ENCODE data around the gene TMPRSS11B. TPM values are rescaled to one million over a fixed set of nuclear protein-coding genes. Genes with fewer than 3 reads are reported as not detected.
"Not testable (repeated sequence)": the region's sequence is repeated elsewhere in the genome, so short reads cannot be mapped to it uniquely, and the experiment has no call there.

The TMPRSS11B gene
- not detected for total RNA-seq
- long read RNA-seq: 0 reads

- intact Hi-C loops (cut with DNase I): no loop called here
- ATAC-seq (ENCODE audit: poor library complexity): no peak
- DNase-seq: no peak
Observed at GRCh38 chr4:68245594-68245993, at the start of gene TMPRSS11B. TMPRSS11B (minus strand) TSS chr4:68245694; CDS start chr4:68245558, 136 bp downstream.

- no peak for DNase-seq
- no peak for ATAC-seq (ENCODE audit: poor library complexity)
- intact Hi-C loops (cut with DNase I): no loop called here
Observed at GRCh38 chr4:68291256-68291655, 45.8 kb upstream of the TMPRSS11B start.

- no peak for DNase-seq
- ATAC-seq (ENCODE audit: poor library complexity): no peak
- intact Hi-C loops (cut with DNase I): no loop called here
Observed at GRCh38 chr4:68288393-68288740, 42.9 kb upstream of the TMPRSS11B start.

- ATAC-seq (ENCODE audit: poor library complexity) (no peak), DNase-seq (no peak)
- intact Hi-C loops (cut with DNase I): no loop called here
Observed at GRCh38 chr4:68287704-68288392, 42.4 kb upstream of the TMPRSS11B start.

- ATAC-seq (ENCODE audit: poor library complexity) (no peak), DNase-seq (no peak)
- intact Hi-C loops (cut with DNase I): no loop called here
Observed at GRCh38 chr4:68283714-68284113, 38.2 kb upstream of the TMPRSS11B start.

- intact Hi-C loops (cut with DNase I): no loop called here
- no peak for DNase-seq
- ATAC-seq (ENCODE audit: poor library complexity): no peak
Observed at GRCh38 chr4:68283095-68283494, 37.6 kb upstream of the TMPRSS11B start.

- intact Hi-C loops (cut with DNase I); ATAC-seq (ENCODE audit: poor library complexity); DNase-seq: not testable (repeated sequence)
Observed at GRCh38 chr4:68281796-68282740, 36.6 kb upstream of the TMPRSS11B start.

- intact Hi-C loops (cut with DNase I): no loop called here
- no peak for ATAC-seq (ENCODE audit: poor library complexity)
- DNase-seq: no peak
Observed at GRCh38 chr4:68278029-68278428, 32.5 kb upstream of the TMPRSS11B start.

GRCh38 chr4:68277627-68278026, 32.1 kb upstream of the TMPRSS11B start:
- ATAC-seq (ENCODE audit: poor library complexity) (no peak), DNase-seq (no peak)
- intact Hi-C loops (cut with DNase I): no loop called here

GRCh38 chr4:68272860-68273259, 27.4 kb upstream of the TMPRSS11B start:
- intact Hi-C loops (cut with DNase I): no loop called here
- no peak for ATAC-seq (ENCODE audit: poor library complexity)

GRCh38 chr4:68272380-68272779, 26.9 kb upstream of the TMPRSS11B start:
- ATAC-seq (ENCODE audit: poor library complexity) (no peak), DNase-seq (no peak)
- intact Hi-C loops (cut with DNase I): no loop called here

More at GRCh38 chr4:68272860-68273259, 27.4 kb upstream of the TMPRSS11B start:
- no peak for DNase-seq

GRCh38 chr4:68271851-68272357, 26.4 kb upstream of the TMPRSS11B start:
- ATAC-seq (ENCODE audit: poor library complexity): peak; percentile 83
- intact Hi-C loops (cut with DNase I): loop anchor here (2.0 kb wide), 1 partner anchor 105 kb away; no protein-coding TSS in a partner anchor
- no peak for DNase-seq

GRCh38 chr4:68267433-68267944, 22.0 kb upstream of the TMPRSS11B start:
- no peak for DNase-seq
- no peak for ATAC-seq (ENCODE audit: poor library complexity)
- intact Hi-C loops (cut with DNase I): no loop called here

- no peak for DNase-seq
- intact Hi-C loops (cut with DNase I): no loop called here
- ATAC-seq (ENCODE audit: poor library complexity): no peak
Observed at GRCh38 chr4:68264875-68265565, 19.5 kb upstream of the TMPRSS11B start.

GRCh38 chr4:68259191-68259590, 13.7 kb upstream of the TMPRSS11B start:
- ATAC-seq (ENCODE audit: poor library complexity) (no peak), DNase-seq (no peak)
- intact Hi-C loops (cut with DNase I): no loop called here

- DNase-seq: no peak
- ATAC-seq (ENCODE audit: poor library complexity): no peak
- intact Hi-C loops (cut with DNase I): no loop called here
Observed at GRCh38 chr4:68257719-68258118, 12.2 kb upstream of the TMPRSS11B start.

- DNase-seq (no peak), ATAC-seq (ENCODE audit: poor library complexity) (no peak)
- intact Hi-C loops (cut with DNase I): no loop called here
Observed at GRCh38 chr4:68256284-68256683, 10.8 kb upstream of the TMPRSS11B start.

- DNase-seq (no peak), ATAC-seq (ENCODE audit: poor library complexity) (no peak)
- intact Hi-C loops (cut with DNase I): no loop called here
Observed at GRCh38 chr4:68250151-68250930, 4.8 kb upstream of the TMPRSS11B start.
